Measurements from ENCODE around the gene FARS2. TPM values are rescaled to one million over a fixed set of nuclear protein-coding genes. Genes with fewer than 3 reads are reported as not detected.

Gene FARS2
- total and polyA plus RNA-seq, 10 donors: 9.0 to 27.4 (median 19.8) TPM

- 85 to 91% (median 90%) methylated on average over 3 of the region's 3 CpGs for WGBS, 5 donors
- Histone ChIP-seq H3K4me3 (no peak overlapping the region), H3K27me3 (replicated peaks in 1 of 7) (no peaks in the 10 kb centered on the region), H3K27ac (no peak overlapping the region), H3K36me3 (peaks cover 0 to 5% (median 0%) of the 10 kb centered on the region in 6 donors), H3K4me1 (peaks cover 0 to 4% (median 0%) of the 10 kb centered on the region in 6 donors), H3K9me3 (peaks cover 0 to 5% (median 0%) of the 10 kb centered on the region in 8 donors)
- intact Hi-C loops (cut with DNase I; ENCODE audit: low total_unique reads): no loop called here
- no peak for DNase-seq
- TF ChIP-seq CTCF (IDR thresholded peaks at IDR 0.05 in 8 of 11, conservative IDR thresholded peaks at IDR 0.05 in 3 of 11) (no peak), POLR2AphosphoS5 (IDR thresholded peaks at IDR 0.05) (no peak), POLR2A (IDR thresholded peaks at IDR 0.05) (no peak)
These were observed 271.6 kb downstream of the FARS2 start for GRCh38 chr6:5532941-5533340.

GRCh38 chr6:5534643-5535042 lies 273.3 kb downstream of the FARS2 start:
- H3K4me3 ChIP-seq: no peak overlapping the region
- no peak for DNase-seq
- intact Hi-C loops (cut with DNase I; ENCODE audit: low total_unique reads): no loop called here
- WGBS, 5 donors: 87 to 96% (median 93%) methylated on average over 9 of the region's 9 CpGs
- H3K27me3 ChIP-seq (replicated peaks in 1 of 7): no peaks in the 10 kb centered on the region
- peaks cover 0 to 5% (median 0%) of the 10 kb centered on the region in 8 donors for H3K9me3 ChIP-seq
- peaks cover 0 to 4% (median 0%) of the 10 kb centered on the region in 6 donors for H3K4me1 ChIP-seq
- TF ChIP-seq POLR2AphosphoS5 (IDR thresholded peaks at IDR 0.05): no peak
- TF ChIP-seq CTCF (IDR thresholded peaks at IDR 0.05 in 8 of 11, conservative IDR thresholded peaks at IDR 0.05 in 3 of 11): no peak
- no peak for TF ChIP-seq POLR2A (IDR thresholded peaks at IDR 0.05)
- H3K27ac ChIP-seq: no peak overlapping the region
- H3K36me3 ChIP-seq: peaks cover 0 to 8% (median 0%) of the 10 kb centered on the region in 6 donors

GRCh38 chr6:5536644-5537043 lies 275.3 kb downstream of the FARS2 start:
- intact Hi-C loops (cut with DNase I; ENCODE audit: low total_unique reads): no loop called here
- 87 to 100% (median 92%) methylated on average over 1 of the region's 1 CpG for WGBS, 5 donors

GRCh38 chr6:5537132-5537531 lies 275.8 kb downstream of the FARS2 start:
- H3K9me3 ChIP-seq: peaks cover 0 to 5% (median 0%) of the 10 kb centered on the region in 8 donors
- peaks cover 0 to 14% (median 0%) of the 10 kb centered on the region in 6 donors for H3K36me3 ChIP-seq
- no peak overlapping the region for H3K4me3 ChIP-seq
- no peak for TF ChIP-seq POLR2AphosphoS5 (IDR thresholded peaks at IDR 0.05)
- no peak for TF ChIP-seq CTCF (IDR thresholded peaks at IDR 0.05 in 8 of 11, conservative IDR thresholded peaks at IDR 0.05 in 3 of 11)
- TF ChIP-seq POLR2A (IDR thresholded peaks at IDR 0.05): no peak
- H3K27ac ChIP-seq: no peak overlapping the region
- H3K27me3 ChIP-seq (replicated peaks in 1 of 7): no peaks in the 10 kb centered on the region
- no peaks in the 10 kb centered on the region for H3K4me1 ChIP-seq
- 95 to 98% (median 98%) methylated on average over 7 to 8 of the region's 8 CpGs for WGBS, 5 donors
- intact Hi-C loops (cut with DNase I; ENCODE audit: low total_unique reads): no loop called here
- DNase-seq: no peak

More at GRCh38 chr6:5536644-5537043, 275.3 kb downstream of the FARS2 start:
- Histone ChIP-seq H3K4me3 (no peak overlapping the region), H3K4me1 (peaks cover 0 to under 1% (median 0%) of the 10 kb centered on the region in 6 donors), H3K9me3 (peaks cover 0 to 5% (median 0%) of the 10 kb centered on the region in 8 donors), H3K27me3 (replicated peaks in 1 of 7) (no peaks in the 10 kb centered on the region), H3K27ac (no peak overlapping the region), H3K36me3 (peaks cover 0 to 18% (median 0%) of the 10 kb centered on the region in 6 donors)
- DNase-seq: no peak
- TF ChIP-seq POLR2A (IDR thresholded peaks at IDR 0.05) (no peak), POLR2AphosphoS5 (IDR thresholded peaks at IDR 0.05) (no peak), CTCF (IDR thresholded peaks at IDR 0.05 in 8 of 11, conservative IDR thresholded peaks at IDR 0.05 in 3 of 11) (no peak)

Measured in spleen (tissue), 11 donors.